SK-N-MC (cell line): ENCODE measurements around the gene C1QL2.

ENCODE experiments used
- DNase-seq: peaks from one replicate; pipeline ENCODE4 v3.0.0-alpha.2; 2011; ENCODE audit warnings: low read depth, low spot score
- H3K27ac ChIP-seq: fragments of 200-600 bp; sonication (generic); 2 replicates; pipeline ENCODE4 v1.5.1; 2016; ENCODE audit warnings: mixed run types
- H3K36me3 ChIP-seq: fragments of 200-600 bp; sonication (generic); 2 replicates; pipeline ENCODE4 v1.6.1; 2017; ENCODE audit warnings: antibody characterized with exemption, low read length, mixed read lengths; ENCODE audit not compliant: insufficient read depth
- H3K4me3 ChIP-seq: fragments of 200-600 bp; sonication (generic); 2 replicates; pipeline ENCODE4 v1.5.1; 2016
- H3K9ac ChIP-seq: fragments of 200-600 bp; sonication (generic); 2 replicates; pipeline ENCODE4 v1.8.0; 2017; ENCODE audit warnings: mixed run types, mixed read lengths; ENCODE audit not compliant: insufficient read length
- H3K9me3 ChIP-seq: fragments of 200-600 bp; sonication (generic); 2 replicates; pipeline ENCODE4 v1.6.1; 2017; ENCODE audit warnings: low read depth, mild to moderate bottlenecking, antibody characterized with exemption, low read length, moderate library complexity, mixed read lengths
- EZH2 ChIP-seq: fragments of 200-600 bp; sonication (generic); IDR thresholded peaks from one replicate; pipeline ENCODE4 v1.6.1; 2017; ENCODE audit warnings: antibody characterized with exemption
- FOXP2 ChIP-seq: optimal IDR thresholded peaks from 2 replicates; pipeline ENCODE3; 2011; ENCODE audit warnings: mild to moderate bottlenecking, moderate library complexity; ENCODE audit not compliant: insufficient read depth; ENCODE audit errors: extremely low read length, control extremely low read depth
- POLR2AphosphoS5 ChIP-seq: IDR thresholded peaks from 2 replicates; pipeline ENCODE4 v1.6.1; 2012; ENCODE audit warnings: mild to moderate bottlenecking, low read depth, low read length, borderline replicate concordance

The C1QL2 gene

GRCh38 chr2:119156105-119156890 lies 2.3 kb downstream of the C1QL2 start:
- Histone ChIP-seq H3K27ac (no peak overlapping the region), H3K36me3 (no peaks in the 10 kb centered on the region), H3K4me3 (no peak overlapping the region), H3K9me3 (no peaks in the 10 kb centered on the region), H3K9ac (no peak overlapping the region)
- TF ChIP-seq FOXP2, result no peak
- no peak for DNase-seq

- H3K4me3 ChIP-seq, result no peak overlapping the region
- no peak overlapping the region for H3K9ac ChIP-seq
- no peak overlapping the region for H3K27ac ChIP-seq
Observed at GRCh38 chr2:119155633-119156032, 2.9 kb downstream of the C1QL2 start.

GRCh38 chr2:119154076-119154475 lies 4.5 kb downstream of the C1QL2 start:
- H3K9ac ChIP-seq, result no peak overlapping the region
- no peak overlapping the region for H3K27ac ChIP-seq
- no peak overlapping the region for H3K4me3 ChIP-seq
- H3K9me3 ChIP-seq, result no peaks in the 10 kb centered on the region
- TF ChIP-seq FOXP2, result no peak
- no peak for TF ChIP-seq EZH2
- no peaks in the 10 kb centered on the region for H3K36me3 ChIP-seq
- DNase-seq, result no peak

More at GRCh38 chr2:119155633-119156032, 2.9 kb downstream of the C1QL2 start:
- Histone ChIP-seq H3K9me3 (no peaks in the 10 kb centered on the region), H3K36me3 (no peaks in the 10 kb centered on the region)
- TF ChIP-seq POLR2AphosphoS5 (no peak), EZH2 (no peak), FOXP2 (no peak)
- no peak for DNase-seq

- no peak overlapping the region for H3K9ac ChIP-seq
- H3K36me3 ChIP-seq, result no peaks in the 10 kb centered on the region
- no peaks in the 10 kb centered on the region for H3K9me3 ChIP-seq
- no peak overlapping the region for H3K27ac ChIP-seq
- no peak overlapping the region for H3K4me3 ChIP-seq
- no peak for TF ChIP-seq FOXP2
- no peak for TF ChIP-seq POLR2AphosphoS5
- no peak for TF ChIP-seq EZH2
- no peak for DNase-seq
Observed at GRCh38 chr2:119149611-119150010, 8.9 kb downstream of the C1QL2 start.

- no peaks in the 10 kb centered on the region for H3K36me3 ChIP-seq
- no peak for DNase-seq
- H3K27ac ChIP-seq, result no peak overlapping the region
- H3K4me3 ChIP-seq, result no peak overlapping the region
- TF ChIP-seq EZH2 (no peak), POLR2AphosphoS5 (no peak), FOXP2 (no peak)
- H3K9me3 ChIP-seq, result no peaks in the 10 kb centered on the region
- H3K9ac ChIP-seq, result no peak overlapping the region
Observed at GRCh38 chr2:119147776-119148715, 10.5 kb downstream of the C1QL2 start.

GRCh38 chr2:119144806-119145205 lies 13.7 kb downstream of the C1QL2 start:
- H3K27ac ChIP-seq, result no peak overlapping the region
- no peak for DNase-seq
- no peak overlapping the region for H3K4me3 ChIP-seq
- H3K36me3 ChIP-seq, result no peaks in the 10 kb centered on the region
- TF ChIP-seq EZH2 (no peak), FOXP2 (no peak), POLR2AphosphoS5 (no peak)
- H3K9me3 ChIP-seq, result no peaks in the 10 kb centered on the region
- no peak overlapping the region for H3K9ac ChIP-seq

GRCh38 chr2:119142824-119143223 lies 15.7 kb downstream of the C1QL2 start:
- no peak for DNase-seq
- TF ChIP-seq EZH2, result no peak
- TF ChIP-seq FOXP2, result no peak
- TF ChIP-seq POLR2AphosphoS5, result no peak

GRCh38 chr2:119137502-119137901 lies 21.0 kb downstream of the C1QL2 start:
- DNase-seq, result no peak
- Histone ChIP-seq H3K9ac (no peak overlapping the region), H3K36me3 (no peaks in the 10 kb centered on the region), H3K4me3 (no peak overlapping the region), H3K9me3 (no peaks in the 10 kb centered on the region), H3K27ac (no peak overlapping the region)
- no peak for TF ChIP-seq EZH2
- no peak for TF ChIP-seq POLR2AphosphoS5
- no peak for TF ChIP-seq FOXP2

More at GRCh38 chr2:119142824-119143223, 15.7 kb downstream of the C1QL2 start:
- Histone ChIP-seq H3K9me3 (no peaks in the 10 kb centered on the region), H3K36me3 (no peaks in the 10 kb centered on the region), H3K4me3 (no peak overlapping the region), H3K27ac (no peak overlapping the region), H3K9ac (no peak overlapping the region)

- no peak for TF ChIP-seq POLR2AphosphoS5
- no peak for TF ChIP-seq EZH2
- TF ChIP-seq FOXP2, result no peak
- no peak overlapping the region for H3K9ac ChIP-seq
- H3K36me3 ChIP-seq, result no peaks in the 10 kb centered on the region
- no peak overlapping the region for H3K4me3 ChIP-seq
- H3K9me3 ChIP-seq, result no peaks in the 10 kb centered on the region
- DNase-seq, result no peak
- no peak overlapping the region for H3K27ac ChIP-seq
Observed at GRCh38 chr2:119136872-119137271, 21.7 kb downstream of the C1QL2 start.
